ENCODE measurements around the gene PLEKHA7. TPM values are rescaled to one million over a fixed set of nuclear protein-coding genes. Genes with fewer than 3 reads are reported as not detected.
A peak's percentile ranks its signal among the peaks of the same experiment; 100 is the strongest.
"Not testable (repeated sequence)": the region's sequence is repeated elsewhere in the genome, so short reads cannot be mapped to it uniquely, and the experiment has no call there.

PLEKHA7 gene
- total RNA-seq, 2 experiments from 2014 or later: 2.3 to 3.4 TPM

DNA sequence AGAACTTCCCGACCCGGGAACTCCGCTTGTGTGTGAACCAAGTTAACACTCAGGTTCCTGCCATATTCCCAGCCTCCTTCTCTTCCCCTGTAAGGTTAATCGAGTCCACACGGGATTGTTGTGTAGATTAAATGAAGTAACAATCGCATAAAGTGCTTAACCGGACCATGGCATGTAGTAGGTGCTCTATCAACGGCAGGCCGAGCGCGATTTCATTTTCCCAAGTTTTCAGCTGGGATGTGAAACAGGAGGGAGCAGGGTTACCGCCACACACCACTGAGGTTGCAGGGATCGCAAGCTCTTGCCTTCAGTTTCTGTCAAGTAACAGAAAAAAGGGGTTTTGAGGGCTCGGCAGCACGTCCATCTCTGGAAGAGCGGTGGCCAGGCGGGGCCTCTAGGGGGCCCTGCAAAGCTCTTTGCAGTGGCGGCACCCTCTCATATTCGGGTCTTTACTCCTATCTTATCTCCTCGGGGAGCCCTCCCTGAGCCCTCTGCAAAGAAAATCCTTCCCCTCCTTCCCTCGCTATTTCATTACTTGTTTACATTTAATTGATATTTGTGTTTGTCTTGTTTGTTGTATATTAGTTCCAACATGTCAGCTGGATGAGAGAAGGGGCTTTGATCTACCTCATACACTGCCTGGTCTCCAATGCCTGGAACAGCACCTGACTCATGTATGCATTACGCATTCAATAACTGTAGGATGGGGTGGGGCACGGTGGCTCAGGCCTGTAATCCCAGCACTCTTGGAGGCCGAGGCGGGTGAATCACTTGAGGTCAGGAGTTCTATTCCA is 816 bp upstream of the PLEKHA7 start:
- H3K9me3 Mint-ChIP-seq: no peaks in the 10 kb centered on the region
- POLR2A ChIA-PET: no interaction called here
- H3K27me3 Mint-ChIP-seq: peaks cover 27% of the 10 kb centered on the region
- H3K27ac Mint-ChIP-seq: no peak overlapping the region
- DNase-seq: peak; percentile 23
- H3K4me1 Mint-ChIP-seq: peaks cover 9% of the 10 kb centered on the region
- H3K36me3 Mint-ChIP-seq (ENCODE audit: low read depth): peaks cover 2% of the 10 kb centered on the region
- peak overlapping the region; percentile 78 for H3K4me3 Mint-ChIP-seq
- CTCF ChIA-PET: interaction anchor here (0.8 kb wide), 1 partner anchor 14 kb away, joined by 3 read pairs; no protein-coding TSS in a partner anchor

DNA sequence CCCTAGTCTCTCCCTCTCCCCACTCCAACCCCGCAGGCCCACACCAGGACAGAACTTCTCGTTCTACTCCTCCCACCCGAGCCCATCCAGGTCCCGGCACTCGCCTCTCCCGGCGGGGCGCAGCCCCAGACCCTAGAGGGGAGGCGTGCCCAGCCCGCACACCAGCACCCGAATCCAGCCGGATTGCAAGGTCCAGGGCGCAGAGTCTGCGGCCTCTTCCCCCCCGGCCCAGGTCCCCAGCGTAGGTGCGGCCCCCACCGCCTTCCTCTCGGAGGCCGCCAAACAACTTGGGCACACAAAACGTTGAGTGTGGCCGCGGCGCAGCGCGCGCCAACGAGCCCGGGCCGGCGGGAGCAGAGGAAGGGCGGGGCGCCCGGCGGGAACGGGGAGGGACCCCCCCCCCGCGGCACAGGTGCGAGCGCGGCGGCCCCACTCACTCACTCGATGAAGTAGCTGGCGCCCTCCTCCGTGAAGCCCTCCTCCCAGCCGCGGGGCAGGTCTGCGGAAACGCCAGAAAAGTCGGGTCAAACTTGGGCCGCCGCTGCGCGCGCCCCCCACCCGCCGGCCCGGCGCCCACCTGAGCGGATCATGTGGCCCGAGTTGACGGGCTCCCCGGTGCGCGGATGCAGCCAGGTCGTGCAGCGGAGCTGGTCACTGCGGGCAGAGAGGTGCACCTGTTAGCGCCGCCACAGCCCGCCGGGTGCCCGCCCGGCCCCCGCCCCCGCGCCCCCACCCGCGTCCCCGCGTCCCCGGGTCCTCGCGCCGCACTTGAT is 480 bp downstream of the PLEKHA7 start:
- Mint-ChIP-seq H3K36me3 (ENCODE audit: low read depth) (peaks cover 2% of the 10 kb centered on the region), H3K27ac (no peak overlapping the region), H3K27me3 (peaks cover 27% of the 10 kb centered on the region), H3K4me3 (no peak overlapping the region), H3K9me3 (no peaks in the 10 kb centered on the region), H3K4me1 (peaks cover 9% of the 10 kb centered on the region)
- ChIA-PET CTCF (no interaction called here), POLR2A (no interaction called here)
- DNase-seq: peak; percentile 18

GRCh38 chr11:17012712-17013547 is 1.3 kb downstream of the PLEKHA7 start:
- ChIA-PET CTCF (no interaction called here), POLR2A (no interaction called here)
- H3K36me3 Mint-ChIP-seq (ENCODE audit: low read depth): peaks cover 2% of the 10 kb centered on the region
- H3K4me1 Mint-ChIP-seq: peaks cover 9% of the 10 kb centered on the region
- peaks cover 27% of the 10 kb centered on the region for H3K27me3 Mint-ChIP-seq
- no peak overlapping the region for H3K4me3 Mint-ChIP-seq
- no peaks in the 10 kb centered on the region for H3K9me3 Mint-ChIP-seq
- DNase-seq: no peak
- H3K27ac Mint-ChIP-seq: no peak overlapping the region

- ChIA-PET CTCF (no interaction called here), POLR2A (no interaction called here)
- DNase-seq: no peak
- H3K4me1 Mint-ChIP-seq: peaks cover 9% of the 10 kb centered on the region
- no peaks in the 10 kb centered on the region for H3K9me3 Mint-ChIP-seq
- no peak overlapping the region for H3K27ac Mint-ChIP-seq
- no peak overlapping the region for H3K4me3 Mint-ChIP-seq
- H3K27me3 Mint-ChIP-seq: peaks cover 27% of the 10 kb centered on the region
- peaks cover 2% of the 10 kb centered on the region for H3K36me3 Mint-ChIP-seq (ENCODE audit: low read depth)
Measured at GRCh38 chr11:17012179-17012578, 2.0 kb downstream of the PLEKHA7 start.

DNA sequence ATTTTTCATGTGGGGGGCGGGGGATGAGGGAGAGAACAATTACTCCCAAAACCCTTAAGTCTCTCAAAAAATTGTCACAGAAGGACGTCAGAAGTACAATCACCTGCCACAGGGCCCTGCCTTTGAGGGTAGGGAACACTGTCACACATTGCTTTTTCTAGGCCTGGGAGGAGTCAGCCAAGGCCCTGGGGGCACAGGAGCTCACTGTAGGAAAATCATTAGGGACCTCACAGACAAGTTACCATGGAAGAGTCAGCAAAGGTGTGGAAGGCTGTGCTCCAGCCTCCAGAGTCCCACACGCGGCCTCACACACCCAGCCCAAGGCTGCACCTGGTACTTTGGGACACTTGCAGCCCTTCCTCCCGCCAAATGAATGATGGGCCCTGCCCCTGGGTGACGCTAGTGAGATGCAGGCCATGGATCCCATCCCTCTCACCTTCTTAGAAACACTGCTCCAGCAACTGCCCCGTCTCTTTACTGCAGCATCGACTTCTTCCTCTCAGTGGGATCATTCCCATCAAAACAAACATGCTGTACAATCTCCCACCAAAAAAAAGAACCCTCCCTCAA is 3.3 kb downstream of the PLEKHA7 start:
- Mint-ChIP-seq H3K36me3 (ENCODE audit: low read depth) (peaks cover 2% of the 10 kb centered on the region), H3K27me3 (peaks cover 16% of the 10 kb centered on the region), H3K4me3 (no peak overlapping the region), H3K9me3 (no peaks in the 10 kb centered on the region), H3K4me1 (peaks cover 9% of the 10 kb centered on the region), H3K27ac (no peak overlapping the region)
- no peak for DNase-seq
- CTCF ChIA-PET: no interaction called here
- POLR2A ChIA-PET: no interaction called here

DNA sequence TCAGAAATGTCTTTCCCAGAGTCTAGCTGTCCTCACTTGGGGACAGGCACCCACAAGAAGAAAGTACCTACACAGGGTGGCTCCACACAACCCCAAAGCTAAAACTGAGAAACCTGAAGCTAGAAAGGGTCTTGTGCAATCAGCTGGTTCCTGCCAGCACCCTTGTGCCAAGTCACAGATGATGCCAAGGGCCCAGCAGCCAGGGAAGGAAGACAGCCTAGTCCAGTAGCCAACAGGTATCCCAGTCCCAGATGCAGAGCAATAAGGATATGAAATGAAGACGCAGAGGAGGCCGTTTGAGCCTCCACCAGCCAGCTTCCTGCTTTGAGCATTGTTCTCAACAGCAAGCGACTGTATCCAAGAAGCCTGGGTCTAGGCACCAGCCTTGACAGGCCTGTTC is 6.1 kb downstream of the PLEKHA7 start:
- Mint-ChIP-seq H3K36me3 (ENCODE audit: low read depth) (no peaks in the 10 kb centered on the region), H3K4me3 (no peak overlapping the region), H3K4me1 (no peaks in the 10 kb centered on the region), H3K9me3 (no peaks in the 10 kb centered on the region), H3K27me3 (no peaks in the 10 kb centered on the region), H3K27ac (no peak overlapping the region)
- ChIA-PET POLR2A (no interaction called here), CTCF (no interaction called here)
- no peak for DNase-seq

GRCh38 chr11:17005646-17006045 is 8.6 kb downstream of the PLEKHA7 start:
- Mint-ChIP-seq H3K27ac (no peak overlapping the region), H3K9me3 (no peaks in the 10 kb centered on the region), H3K4me3 (no peak overlapping the region), H3K4me1 (no peaks in the 10 kb centered on the region), H3K36me3 (ENCODE audit: low read depth) (no peaks in the 10 kb centered on the region), H3K27me3 (no peaks in the 10 kb centered on the region)
- ChIA-PET POLR2A (no interaction called here), CTCF (no interaction called here)
- no peak for DNase-seq

DNA sequence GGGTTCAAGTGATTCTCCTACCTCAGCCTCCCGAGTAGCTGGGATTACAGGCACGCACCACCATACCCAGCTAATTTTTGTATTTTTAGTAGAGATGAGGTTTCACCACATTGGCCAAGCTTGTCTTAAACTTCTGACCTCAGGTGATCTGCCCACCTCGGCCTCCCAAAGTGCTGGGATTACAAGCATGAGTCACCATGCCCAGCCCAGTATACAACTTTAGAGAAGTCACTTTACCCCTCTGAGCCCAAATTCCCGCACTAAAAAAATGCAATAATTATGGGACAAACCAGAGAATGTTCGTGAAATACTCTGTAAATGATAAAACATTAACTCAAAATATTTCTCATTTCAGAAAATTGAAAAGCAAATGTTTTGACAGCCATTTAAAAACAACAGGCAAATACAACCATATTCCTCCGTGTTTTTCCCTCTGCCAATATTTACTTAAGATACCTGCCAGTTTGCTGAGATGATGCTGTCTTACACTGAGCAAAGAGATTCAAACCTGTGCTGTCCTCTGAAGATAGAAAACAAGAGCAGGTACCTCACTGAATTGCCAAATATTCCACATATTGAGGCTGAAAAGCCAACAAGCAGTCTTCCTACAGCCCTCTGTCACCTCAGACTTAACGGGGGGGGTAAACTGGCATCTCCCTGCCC is 9.6 kb downstream of the PLEKHA7 start:
- POLR2A ChIA-PET: no interaction called here
- no peak overlapping the region for H3K4me3 Mint-ChIP-seq
- no peaks in the 10 kb centered on the region for H3K4me1 Mint-ChIP-seq
- H3K9me3 Mint-ChIP-seq: no peaks in the 10 kb centered on the region
- DNase-seq: no peak
- no peaks in the 10 kb centered on the region for H3K36me3 Mint-ChIP-seq (ENCODE audit: low read depth)
- CTCF ChIA-PET: no interaction called here
- H3K27ac Mint-ChIP-seq: no peak overlapping the region
- H3K27me3 Mint-ChIP-seq: no peaks in the 10 kb centered on the region

- H3K4me1 Mint-ChIP-seq: no peaks in the 10 kb centered on the region
- no peak overlapping the region for H3K27ac Mint-ChIP-seq
- H3K27me3 Mint-ChIP-seq: no peaks in the 10 kb centered on the region
- no peaks in the 10 kb centered on the region for H3K9me3 Mint-ChIP-seq
- ChIA-PET CTCF (no interaction called here), POLR2A (no interaction called here)
- no peak overlapping the region for H3K4me3 Mint-ChIP-seq
- no peaks in the 10 kb centered on the region for H3K36me3 Mint-ChIP-seq (ENCODE audit: low read depth)
- no peak for DNase-seq
Measured at GRCh38 chr11:17003426-17003825, 10.8 kb downstream of the PLEKHA7 start.

- POLR2A ChIA-PET: no interaction called here
- Mint-ChIP-seq H3K27me3 (no peaks in the 10 kb centered on the region), H3K9me3 (no peaks in the 10 kb centered on the region), H3K27ac (no peak overlapping the region), H3K4me1 (no peaks in the 10 kb centered on the region), H3K4me3 (no peak overlapping the region), H3K36me3 (ENCODE audit: low read depth) (no peaks in the 10 kb centered on the region)
- CTCF ChIA-PET: no interaction called here
- no peak for DNase-seq
Measured at GRCh38 chr11:17002543-17002942, 11.7 kb downstream of the PLEKHA7 start.

GRCh38 chr11:17001806-17002205 is 12.4 kb downstream of the PLEKHA7 start:
- POLR2A ChIA-PET: no interaction called here
- Mint-ChIP-seq H3K9me3 (no peaks in the 10 kb centered on the region), H3K4me3 (no peak overlapping the region), H3K27me3 (no peaks in the 10 kb centered on the region), H3K36me3 (ENCODE audit: low read depth) (no peaks in the 10 kb centered on the region), H3K27ac (no peak overlapping the region), H3K4me1 (no peaks in the 10 kb centered on the region)
- CTCF ChIA-PET: interaction anchor here (0.8 kb wide), 1 partner anchor 13 kb away, joined by 3 read pairs; no protein-coding TSS in a partner anchor
- DNase-seq: no peak

DNA sequence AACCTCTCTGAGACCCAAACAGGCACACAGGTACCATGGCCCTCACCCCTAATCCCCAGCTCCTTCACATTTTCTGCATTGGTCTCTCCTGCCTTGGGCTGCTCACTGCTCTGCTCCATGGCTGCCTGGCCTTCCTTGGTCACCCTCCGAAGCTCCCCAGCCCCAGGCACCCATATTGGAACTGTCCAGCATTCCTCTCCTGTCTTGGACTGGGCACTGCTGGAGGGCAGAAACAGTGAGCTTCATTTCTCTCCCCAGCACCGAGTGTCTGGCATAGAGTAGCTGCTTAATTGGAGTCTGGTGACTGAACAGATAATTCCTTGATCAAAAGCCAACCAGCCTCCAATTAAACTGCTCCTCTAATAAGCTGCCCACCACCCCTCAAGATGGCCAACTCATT is 13.2 kb downstream of the PLEKHA7 start:
- no peak overlapping the region for H3K4me3 Mint-ChIP-seq
- no peaks in the 10 kb centered on the region for H3K36me3 Mint-ChIP-seq (ENCODE audit: low read depth)
- no peaks in the 10 kb centered on the region for H3K9me3 Mint-ChIP-seq
- ChIA-PET CTCF (interaction anchor here (0.8 kb wide), 1 partner anchor 14 kb away, joined by 3 read pairs; no protein-coding TSS in a partner anchor), POLR2A (no interaction called here)
- H3K4me1 Mint-ChIP-seq: no peaks in the 10 kb centered on the region
- no peak overlapping the region for H3K27ac Mint-ChIP-seq
- no peaks in the 10 kb centered on the region for H3K27me3 Mint-ChIP-seq
- no peak for DNase-seq

DNA sequence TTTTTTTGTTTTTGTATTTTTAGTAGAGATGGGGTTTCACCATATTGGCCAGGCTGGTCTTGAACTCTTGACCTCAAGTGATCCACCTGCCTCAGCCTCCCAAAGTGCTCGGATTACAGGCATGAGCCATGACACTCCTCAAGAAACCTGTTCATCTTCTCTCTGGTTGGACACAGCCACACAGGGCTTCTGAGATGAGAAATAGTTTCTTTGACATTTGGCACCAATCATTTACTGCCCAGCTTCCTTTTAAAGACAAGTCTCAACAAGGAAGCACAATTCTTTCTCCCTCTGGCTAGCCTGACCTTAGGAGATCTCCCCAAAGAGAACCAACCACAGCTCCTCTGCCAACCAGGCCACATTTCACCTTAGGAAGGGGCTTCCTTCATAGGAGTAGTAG is 14.0 kb downstream of the PLEKHA7 start:
- POLR2A ChIA-PET, H3K27me3 Mint-ChIP-seq: not testable (repeated sequence)

More for the DNA sequence above, 14.0 kb downstream of the PLEKHA7 start:
- H3K27ac Mint-ChIP-seq; H3K4me3 Mint-ChIP-seq; DNase-seq; H3K4me1 Mint-ChIP-seq; H3K9me3 Mint-ChIP-seq; CTCF ChIA-PET; H3K36me3 Mint-ChIP-seq (ENCODE audit: low read depth): not testable (repeated sequence)
